HCT116 (cell line): Measurements from ENCODE around the gene PTCH2. TPM values are rescaled to one million over a fixed set of nuclear protein-coding genes. Genes with fewer than 3 reads are reported as not detected.

Experiments
- ATAC-seq: fragments of 200-7000 bp; cut with Tn5 transposase; 2 replicates; pipeline ENCODE4 v1.9.1; 2020; ENCODE audit warnings: mild to moderate bottlenecking, moderate library complexity
- BruUV-seq: library from RNA; stranded (reverse); fragments of 400-500 nt; replicated peaks from 2 replicates; lab custom pipeline; 2021; lab: Mats Ljungman, UMichigan
- CTCF ChIA-PET: fragments of 300-600 bp; sonication (Branson Sonifier 250); formaldehyde crosslinking; loops from one replicate; lab custom pipeline; 2021; ENCODE audit warnings: antibody characterized with exemption; lab: Charles Lee
- POLR2A ChIA-PET: fragments of 300-600, 350-600 bp; sonication (Branson Sonifier 250); formaldehyde crosslinking; loops from one replicate; lab custom pipeline; 2021; ENCODE audit warnings: antibody characterized with exemption; lab: Charles Lee
- RAD21 ChIA-PET, 2 experiments: fragments of 300-600 bp; sonication (Branson Sonifier 250); formaldehyde crosslinking; loops; one replicate each; lab custom pipeline; 2023; ENCODE audit warnings: low total read pairs in 2 of 2; ENCODE audit not compliant: uncharacterized antibody in 2 of 2, unreplicated experiment in 2 of 2, low non-redundant PET in 1 of 2; lab: Charles Lee
- DNase-seq: peaks from one replicate; pipeline ENCODE4 v3.0.0-alpha.2; 2010; ENCODE audit warnings: low read depth, low spot score
- H2AFZ ChIP-seq: fragments of 200-600 bp; shearing (Covaris generic), sonication (generic); 2 replicates; pipeline ENCODE4 v1.6.1; 2017; ENCODE audit warnings: low read depth, mixed run types, mixed read lengths, antibody characterized with exemption, low read length; ENCODE audit not compliant: poor library complexity, severe bottlenecking
- H3K27ac ChIP-seq: 2 replicates; pipeline ENCODE4 v1.5.1; 2012; ENCODE audit warnings: low read depth, low read length
- H3K27me3 ChIP-seq: fragments of 200-600 bp; sonication (generic); 2 replicates; pipeline ENCODE4 v1.6.1; 2016; ENCODE audit warnings: mixed run types, low read length, mixed read lengths; ENCODE audit not compliant: insufficient read depth
- H3K36me3 ChIP-seq, 2 experiments: fragments of 200-500 bp in 1 of 2; fragments of 200-600 bp in 1 of 2; sonication (Bioruptor generic) in 1 of 2; sonication (generic) in 1 of 2; 2 replicates each; pipeline versions ENCODE4 v1.5.1 to v1.6.1; 2014 to 2016; ENCODE audit warnings: low read length in 2 of 2, inconsistent platforms in 1 of 2, mixed read lengths in 1 of 2, mixed run types in 1 of 2; ENCODE audit not compliant: insufficient read depth in 2 of 2, control insufficient read depth in 1 of 2
- H3K4me1 ChIP-seq, 2 experiments: fragments of 200-600 bp in 1 of 2; sonication (generic) in 1 of 2; 2 replicates each; pipeline versions ENCODE4 v1.5.1 to v1.6.1; 2012 to 2017; ENCODE audit warnings: low read length in 2 of 2, inconsistent platforms in 1 of 2, mild to moderate bottlenecking in 1 of 2, mixed read lengths in 1 of 2, mixed run types in 1 of 2, moderate library complexity in 1 of 2; ENCODE audit not compliant: insufficient read depth in 2 of 2, control insufficient read depth in 1 of 2
- H3K4me2 ChIP-seq: fragments of 200-600 bp; sonication (generic); 2 replicates; pipeline ENCODE4 v1.6.1; 2017; ENCODE audit warnings: mixed run types, low read length, mixed read lengths
- H3K4me3 ChIP-seq, 2 experiments: fragments of 200-600 bp in 1 of 2; sonication (generic) in 1 of 2; replicated peaks in 1 of 2; 2 replicates each; pipeline ENCODE4 v1.5.1; 2011 to 2016; ENCODE audit warnings: low read length in 2 of 2, control low read depth in 1 of 2, low read depth in 1 of 2, mild to moderate bottlenecking in 1 of 2, mixed read lengths in 1 of 2, mixed run types in 1 of 2
- H3K79me2 ChIP-seq: fragments of 200-600 bp; sonication (generic); 2 replicates; pipeline ENCODE4 v1.6.1; 2017; ENCODE audit warnings: mild to moderate bottlenecking, mixed run types, low read length, moderate library complexity, mixed read lengths; ENCODE audit not compliant: insufficient read depth
- H3K9ac ChIP-seq: fragments of 200-600 bp; sonication (generic); 2 replicates; pipeline ENCODE4 v1.6.1; 2016; ENCODE audit warnings: low read length, mixed read lengths
- H3K9me2 ChIP-seq: fragments of 200-600 bp; sonication (generic), shearing (Covaris generic); 2 replicates; pipeline ENCODE4 v1.6.1; 2017; ENCODE audit warnings: mixed run types, mild to moderate bottlenecking, moderate library complexity; ENCODE audit not compliant: insufficient read depth
- H3K9me3 ChIP-seq, 2 experiments: fragments of 200-500 bp in 1 of 2; fragments of 200-600 bp in 1 of 2; sonication (Bioruptor generic) in 1 of 2; sonication (generic) in 1 of 2; 2 replicates each; pipeline ENCODE4 v1.6.1; 2014 to 2017; ENCODE audit warnings: low read length in 2 of 2, mixed read lengths in 2 of 2, inconsistent platforms in 1 of 2, low read depth in 1 of 2, mild to moderate bottlenecking in 1 of 2, mixed run types in 1 of 2, moderate library complexity in 1 of 2; ENCODE audit not compliant: control insufficient read depth in 1 of 2, insufficient read depth in 1 of 2
- H4K20me1 ChIP-seq: fragments of 200-600 bp; sonication (generic), shearing (Covaris generic); 2 replicates; pipeline ENCODE4 v1.6.1; 2017; ENCODE audit warnings: mixed run types, mild to moderate bottlenecking, moderate library complexity; ENCODE audit not compliant: insufficient read depth
- CBX3 ChIP-seq: IDR thresholded peaks from 2 replicates; pipeline ENCODE4 v1.6.1; 2012; ENCODE audit warnings: low read depth
- CEBPB ChIP-seq: IDR thresholded peaks from 2 replicates; pipeline ENCODE4 v1.6.1; 2012; ENCODE audit warnings: low read depth
- EZH2 ChIP-seq: fragments of 200-600 bp; sonication (generic); IDR thresholded peaks from 2 replicates; pipeline ENCODE4 v1.6.1; 2017; ENCODE audit warnings: antibody characterized with exemption, mixed run types
- EZH2phosphoT487 ChIP-seq: fragments of 200-600 bp; IDR thresholded peaks from 2 replicates; pipeline ENCODE4 v1.6.1; 2018; ENCODE audit warnings: antibody characterized with exemption, borderline replicate concordance
- FOSL1 ChIP-seq: IDR thresholded peaks from 2 replicates; pipeline ENCODE4 v1.6.1; 2012; ENCODE audit warnings: low read depth
- POLR2A ChIP-seq: IDR thresholded peaks from 2 replicates; pipeline ENCODE4 v1.7.0; 2011; ENCODE audit warnings: borderline replicate concordance; ENCODE audit not compliant: insufficient read depth, insufficient read length; ENCODE audit errors: extremely low read depth
- POLR2AphosphoS5 ChIP-seq: IDR thresholded peaks from 2 replicates; pipeline ENCODE4 v1.6.1; 2011; ENCODE audit warnings: mild to moderate bottlenecking, low read depth, low read length, moderate library complexity
- SIN3A ChIP-seq: IDR thresholded peaks from 2 replicates; pipeline ENCODE4 v1.6.1; 2012; ENCODE audit warnings: low read depth
- SRF ChIP-seq: IDR thresholded peaks from 2 replicates; pipeline ENCODE4 v1.6.1; 2012; ENCODE audit warnings: low read depth
- TCF7L2 ChIP-seq: IDR thresholded peaks from 2 replicates; pipeline ENCODE4 v1.7.0; 2011; ENCODE audit warnings: borderline replicate concordance, inconsistent platforms; ENCODE audit not compliant: insufficient read depth, insufficient read length; ENCODE audit errors: extremely low read depth
- ZFX ChIP-seq: fragments of 450-650 bp; IDR thresholded peaks from 2 replicates; pipeline ENCODE4 v1.6.1; 2017
- ZNF274 ChIP-seq: fragments of 200-500 bp; sonication (Bioruptor generic); IDR thresholded peaks from 2 replicates; pipeline ENCODE4 v1.6.1; 2014; ENCODE audit warnings: mild to moderate bottlenecking, low read depth, low read length, inconsistent platforms
- intact Hi-C: fragments of 100-400 bp; cut with micrococcal nuclease; formaldehyde crosslinking; loops from 2 replicates; pipeline ENCODE4 v1.10.0; 2022
- total RNA-seq: library from RNA; stranded (reverse); gene quantifications from one replicate; pipeline ENCODE4 v1.2.1, GENCODE V29; 2021; ENCODE audit not compliant: unreplicated experiment
- TF ChIP-seq, protein P1 (sequence below): IDR thresholded peaks from 2 replicates; pipeline ENCODE4 v1.6.1; 2011; ENCODE audit warnings: mild to moderate bottlenecking, low read length, moderate library complexity; ENCODE audit not compliant: insufficient replicate concordance; ENCODE audit errors: extremely low read depth
- TF ChIP-seq, protein P2 (sequence below), 3 experiments: fragments of 200-600 bp in 1 of 3; sonication (generic) in 1 of 3; IDR thresholded peaks in 2 of 3; conservative IDR thresholded peaks in 1 of 3; 2 replicates each; pipeline ENCODE4 v1.5.1; 2012 to 2017; ENCODE audit warnings: low read depth in 2 of 3, low read length in 2 of 3, antibody characterized with exemption in 1 of 3, borderline replicate concordance in 1 of 3, control low read depth in 1 of 3, mild to moderate bottlenecking in 1 of 3, mixed read lengths in 1 of 3, mixed run types in 1 of 3, moderate library complexity in 1 of 3; ENCODE audit not compliant: insufficient read depth in 1 of 3
- TF ChIP-seq, protein P3 (sequence below): IDR thresholded peaks from 2 replicates; pipeline ENCODE4 v1.6.1; 2012

The PTCH2 gene
- total RNA-seq, 1 experiment from 2014 or later = 1.3 TPM

DNA sequence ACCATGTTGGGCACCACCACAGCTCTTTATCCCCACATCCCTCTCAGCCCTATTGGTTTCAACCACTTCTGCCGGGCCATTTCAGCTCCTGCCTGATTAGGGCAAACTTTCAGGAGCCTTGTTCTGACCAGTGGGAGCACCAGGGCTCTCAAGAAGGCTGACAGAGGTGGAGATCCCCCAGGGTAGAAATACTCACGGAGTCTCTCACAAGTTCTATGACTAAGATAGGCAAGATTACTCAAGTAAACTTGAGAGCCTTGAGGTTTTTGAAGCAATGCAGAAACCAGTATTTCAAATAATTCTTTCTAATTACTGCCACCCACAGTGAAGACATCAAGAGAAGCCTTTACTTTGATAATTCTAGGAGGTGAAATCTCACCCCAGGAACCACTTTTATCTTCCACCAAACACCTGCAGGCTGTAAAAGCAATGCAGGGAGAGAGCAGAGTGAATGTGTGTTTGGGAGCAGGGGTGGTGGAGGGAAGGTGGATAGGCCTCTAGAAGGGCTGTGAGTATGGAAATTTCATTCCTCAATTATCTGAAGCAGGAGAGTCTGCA, 6.6 kb upstream of the PTCH2 start:
- TF ChIP-seq ZNF274 (no peak), SIN3A (no peak), POLR2A (no peak), ZFX (no peak), EZH2 (no peak), POLR2AphosphoS5 (no peak), TCF7L2 (no peak), FOSL1 (no peak), CBX3 (no peak), SRF (no peak), EZH2phosphoT487 (no peak), CEBPB (no peak)
- TF ChIP-seq, protein P1, sequence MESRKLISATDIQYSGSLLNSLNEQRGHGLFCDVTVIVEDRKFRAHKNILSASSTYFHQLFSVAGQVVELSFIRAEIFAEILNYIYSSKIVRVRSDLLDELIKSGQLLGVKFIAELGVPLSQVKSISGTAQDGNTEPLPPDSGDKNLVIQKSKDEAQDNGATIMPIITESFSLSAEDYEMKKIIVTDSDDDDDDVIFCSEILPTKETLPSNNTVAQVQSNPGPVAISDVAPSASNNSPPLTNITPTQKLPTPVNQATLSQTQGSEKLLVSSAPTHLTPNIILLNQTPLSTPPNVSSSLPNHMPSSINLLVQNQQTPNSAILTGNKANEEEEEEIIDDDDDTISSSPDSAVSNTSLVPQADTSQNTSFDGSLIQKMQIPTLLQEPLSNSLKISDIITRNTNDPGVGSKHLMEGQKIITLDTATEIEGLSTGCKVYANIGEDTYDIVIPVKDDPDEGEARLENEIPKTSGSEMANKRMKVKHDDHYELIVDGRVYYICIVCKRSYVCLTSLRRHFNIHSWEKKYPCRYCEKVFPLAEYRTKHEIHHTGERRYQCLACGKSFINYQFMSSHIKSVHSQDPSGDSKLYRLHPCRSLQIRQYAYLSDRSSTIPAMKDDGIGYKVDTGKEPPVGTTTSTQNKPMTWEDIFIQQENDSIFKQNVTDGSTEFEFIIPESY = no peak
- TF ChIP-seq, protein P2, sequence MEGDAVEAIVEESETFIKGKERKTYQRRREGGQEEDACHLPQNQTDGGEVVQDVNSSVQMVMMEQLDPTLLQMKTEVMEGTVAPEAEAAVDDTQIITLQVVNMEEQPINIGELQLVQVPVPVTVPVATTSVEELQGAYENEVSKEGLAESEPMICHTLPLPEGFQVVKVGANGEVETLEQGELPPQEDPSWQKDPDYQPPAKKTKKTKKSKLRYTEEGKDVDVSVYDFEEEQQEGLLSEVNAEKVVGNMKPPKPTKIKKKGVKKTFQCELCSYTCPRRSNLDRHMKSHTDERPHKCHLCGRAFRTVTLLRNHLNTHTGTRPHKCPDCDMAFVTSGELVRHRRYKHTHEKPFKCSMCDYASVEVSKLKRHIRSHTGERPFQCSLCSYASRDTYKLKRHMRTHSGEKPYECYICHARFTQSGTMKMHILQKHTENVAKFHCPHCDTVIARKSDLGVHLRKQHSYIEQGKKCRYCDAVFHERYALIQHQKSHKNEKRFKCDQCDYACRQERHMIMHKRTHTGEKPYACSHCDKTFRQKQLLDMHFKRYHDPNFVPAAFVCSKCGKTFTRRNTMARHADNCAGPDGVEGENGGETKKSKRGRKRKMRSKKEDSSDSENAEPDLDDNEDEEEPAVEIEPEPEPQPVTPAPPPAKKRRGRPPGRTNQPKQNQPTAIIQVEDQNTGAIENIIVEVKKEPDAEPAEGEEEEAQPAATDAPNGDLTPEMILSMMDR (IDR thresholded peaks at IDR 0.05 in 2 of 3, conservative IDR thresholded peaks at IDR 0.05 in 1 of 3; ENCODE audit: borderline replicate concordance in 1 of 3, insufficient read depth in 1 of 3, low read depth in 2 of 3, low read length in 2 of 3) = no peak
- TF ChIP-seq, protein P3, sequence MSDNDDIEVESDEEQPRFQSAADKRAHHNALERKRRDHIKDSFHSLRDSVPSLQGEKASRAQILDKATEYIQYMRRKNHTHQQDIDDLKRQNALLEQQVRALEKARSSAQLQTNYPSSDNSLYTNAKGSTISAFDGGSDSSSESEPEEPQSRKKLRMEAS = no peak
- TF ChIP-seq, all 23 proteins: peak for 0
- H3K9me2 ChIP-seq = no peaks in the 10 kb centered on the region
- H3K4me1 ChIP-seq = no peaks in the 10 kb centered on the region
- no peaks in the 10 kb centered on the region for H3K27me3 ChIP-seq
- H3K9ac ChIP-seq = no peak overlapping the region
- POLR2A ChIA-PET = no interaction called here
- BruUV-seq = no TSS peak
- no peaks in the 10 kb centered on the region for H3K79me2 ChIP-seq
- H3K9me3 ChIP-seq = no peaks in the 10 kb centered on the region
- DNase-seq (no peak), ATAC-seq (no peak)
- H2AFZ ChIP-seq = no peak overlapping the region
- no peak overlapping the region for H3K4me3 ChIP-seq
- H3K27ac ChIP-seq = no peak overlapping the region
- no peaks in the 10 kb centered on the region for H3K36me3 ChIP-seq
- H4K20me1 ChIP-seq = no peaks in the 10 kb centered on the region
- CTCF ChIA-PET = no interaction called here
- intact Hi-C loops = no loop called here
- RAD21 ChIA-PET = interaction anchor here in 1 of 2 experiments (0.6 kb wide), 1 partner anchor 454 kb away, joined by 3 read pairs; no protein-coding TSS in a partner anchor
- H3K4me2 ChIP-seq = no peak overlapping the region
